Measurements from ENCODE around the gene LRFN4.

DNA sequence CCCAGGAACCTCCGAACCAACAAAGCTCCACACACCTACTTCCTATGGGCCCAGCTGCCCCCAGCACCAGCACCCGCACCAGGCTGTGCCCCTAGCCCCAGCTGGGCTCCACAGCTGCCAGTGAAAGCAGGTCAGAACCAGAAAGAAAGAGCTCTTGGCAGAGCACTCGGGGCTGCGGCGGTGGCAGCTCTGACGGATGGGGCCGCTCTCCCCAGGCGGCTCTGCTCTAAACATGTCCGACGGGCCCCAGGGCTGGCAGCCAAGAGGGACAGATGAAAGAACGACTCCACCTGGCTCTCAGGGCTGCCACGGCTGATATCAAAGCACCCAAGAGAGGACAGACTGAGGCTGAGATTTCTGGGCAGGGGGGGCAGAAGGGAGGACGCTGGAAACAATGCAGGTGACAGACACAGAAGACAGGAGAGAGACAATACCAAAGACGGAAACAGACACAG lies 25.7 kb downstream of the LRFN4 start:
- no peak for TF ChIP-seq POLR2A (IDR thresholded peaks at IDR 0.05)
- TF ChIP-seq, protein P1, sequence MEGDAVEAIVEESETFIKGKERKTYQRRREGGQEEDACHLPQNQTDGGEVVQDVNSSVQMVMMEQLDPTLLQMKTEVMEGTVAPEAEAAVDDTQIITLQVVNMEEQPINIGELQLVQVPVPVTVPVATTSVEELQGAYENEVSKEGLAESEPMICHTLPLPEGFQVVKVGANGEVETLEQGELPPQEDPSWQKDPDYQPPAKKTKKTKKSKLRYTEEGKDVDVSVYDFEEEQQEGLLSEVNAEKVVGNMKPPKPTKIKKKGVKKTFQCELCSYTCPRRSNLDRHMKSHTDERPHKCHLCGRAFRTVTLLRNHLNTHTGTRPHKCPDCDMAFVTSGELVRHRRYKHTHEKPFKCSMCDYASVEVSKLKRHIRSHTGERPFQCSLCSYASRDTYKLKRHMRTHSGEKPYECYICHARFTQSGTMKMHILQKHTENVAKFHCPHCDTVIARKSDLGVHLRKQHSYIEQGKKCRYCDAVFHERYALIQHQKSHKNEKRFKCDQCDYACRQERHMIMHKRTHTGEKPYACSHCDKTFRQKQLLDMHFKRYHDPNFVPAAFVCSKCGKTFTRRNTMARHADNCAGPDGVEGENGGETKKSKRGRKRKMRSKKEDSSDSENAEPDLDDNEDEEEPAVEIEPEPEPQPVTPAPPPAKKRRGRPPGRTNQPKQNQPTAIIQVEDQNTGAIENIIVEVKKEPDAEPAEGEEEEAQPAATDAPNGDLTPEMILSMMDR (IDR thresholded peaks at IDR 0.05 in 8 of 11, conservative IDR thresholded peaks at IDR 0.05 in 3 of 11): no peak

Data from spleen (tissue), 7 donors.